ENCODE data around the gene PHYH. TPM values are rescaled to one million over a fixed set of nuclear protein-coding genes. Genes with fewer than 3 reads are reported as not detected.

Gene PHYH
- total and polyA plus RNA-seq, 7 donors: 99.3 to 237 (median 184) TPM

DNA sequence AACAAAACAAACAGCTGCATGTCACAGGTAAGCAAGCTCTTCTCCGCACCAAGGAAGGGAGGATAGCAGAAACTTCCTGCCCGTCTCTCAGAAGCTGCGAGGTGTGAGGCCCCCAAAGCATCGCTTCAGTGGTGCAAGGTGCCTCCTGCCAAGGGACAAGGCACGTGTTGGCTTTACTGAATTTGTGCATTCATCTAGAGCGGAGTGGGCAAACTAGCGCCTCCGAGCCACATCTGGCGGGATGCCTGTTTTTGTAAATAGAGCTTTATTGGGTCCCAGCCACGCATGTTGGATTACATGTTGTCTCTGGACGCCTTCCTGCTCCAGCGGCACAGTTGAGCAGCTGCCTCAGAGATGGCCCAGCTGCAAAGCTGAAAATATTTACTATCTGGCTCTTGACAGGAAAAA lies 27.7 kb downstream of the PHYH start:
- no peaks in the 10 kb centered on the region for H3K36me3 ChIP-seq (ENCODE audit: insufficient read depth in 1 of 2, low read depth in 1 of 2)
- ATAC-seq (peak; percentile 77 to 91 (median 79)), DNase-seq (peak; percentile 48 to 78)
- H3K27me3 ChIP-seq (ENCODE audit: insufficient read depth in 3 of 3, low read length in 2 of 3): no peaks in the 10 kb centered on the region
- TF ChIP-seq, protein P1, sequence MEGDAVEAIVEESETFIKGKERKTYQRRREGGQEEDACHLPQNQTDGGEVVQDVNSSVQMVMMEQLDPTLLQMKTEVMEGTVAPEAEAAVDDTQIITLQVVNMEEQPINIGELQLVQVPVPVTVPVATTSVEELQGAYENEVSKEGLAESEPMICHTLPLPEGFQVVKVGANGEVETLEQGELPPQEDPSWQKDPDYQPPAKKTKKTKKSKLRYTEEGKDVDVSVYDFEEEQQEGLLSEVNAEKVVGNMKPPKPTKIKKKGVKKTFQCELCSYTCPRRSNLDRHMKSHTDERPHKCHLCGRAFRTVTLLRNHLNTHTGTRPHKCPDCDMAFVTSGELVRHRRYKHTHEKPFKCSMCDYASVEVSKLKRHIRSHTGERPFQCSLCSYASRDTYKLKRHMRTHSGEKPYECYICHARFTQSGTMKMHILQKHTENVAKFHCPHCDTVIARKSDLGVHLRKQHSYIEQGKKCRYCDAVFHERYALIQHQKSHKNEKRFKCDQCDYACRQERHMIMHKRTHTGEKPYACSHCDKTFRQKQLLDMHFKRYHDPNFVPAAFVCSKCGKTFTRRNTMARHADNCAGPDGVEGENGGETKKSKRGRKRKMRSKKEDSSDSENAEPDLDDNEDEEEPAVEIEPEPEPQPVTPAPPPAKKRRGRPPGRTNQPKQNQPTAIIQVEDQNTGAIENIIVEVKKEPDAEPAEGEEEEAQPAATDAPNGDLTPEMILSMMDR (IDR thresholded peaks at IDR 0.05): no peak
- peak overlapping the region; percentile 28 for H3K4me3 ChIP-seq
- intact Hi-C loops (cut with DNase I): no loop called here
- 15 to 25% (median 20%) methylated on average over 12 of the region's 12 CpGs for WGBS, 3 donors
- H3K27ac ChIP-seq: no peak overlapping the region
- peaks cover 15% of the 10 kb centered on the region for H3K4me1 ChIP-seq
- no peaks in the 10 kb centered on the region for H3K9me3 ChIP-seq

DNA sequence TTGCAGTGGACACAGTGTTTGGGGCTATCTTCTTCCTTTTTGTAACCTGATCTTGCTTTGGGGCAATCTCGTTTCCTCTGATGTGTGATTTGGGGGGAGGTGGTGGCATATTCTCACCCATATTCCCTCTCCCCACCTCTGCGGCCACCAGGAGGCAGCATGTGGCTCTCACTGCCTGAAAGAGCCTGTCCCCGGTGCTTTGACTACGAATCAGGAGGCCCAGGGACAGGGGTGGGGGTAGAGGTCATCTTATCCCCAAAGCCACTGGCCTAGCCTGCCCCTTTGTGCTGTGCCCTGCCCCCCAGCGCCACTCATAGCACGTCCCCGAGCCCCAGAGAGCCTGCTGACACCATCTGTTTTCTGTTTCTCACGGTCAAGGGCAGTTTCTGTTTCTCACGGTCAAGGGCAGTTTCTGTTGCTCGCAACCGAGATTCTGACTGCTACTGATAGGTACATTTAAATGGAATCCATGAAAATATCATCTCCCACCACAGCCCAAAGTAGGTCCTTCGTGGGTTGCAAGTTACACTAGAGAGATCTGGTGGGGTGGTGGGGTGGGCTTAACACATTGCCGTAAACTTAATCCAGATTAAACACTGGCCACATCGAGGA lies 28.2 kb downstream of the PHYH start:
- H3K27me3 ChIP-seq (ENCODE audit: insufficient read depth in 3 of 3, low read length in 2 of 3): no peaks in the 10 kb centered on the region

DNA sequence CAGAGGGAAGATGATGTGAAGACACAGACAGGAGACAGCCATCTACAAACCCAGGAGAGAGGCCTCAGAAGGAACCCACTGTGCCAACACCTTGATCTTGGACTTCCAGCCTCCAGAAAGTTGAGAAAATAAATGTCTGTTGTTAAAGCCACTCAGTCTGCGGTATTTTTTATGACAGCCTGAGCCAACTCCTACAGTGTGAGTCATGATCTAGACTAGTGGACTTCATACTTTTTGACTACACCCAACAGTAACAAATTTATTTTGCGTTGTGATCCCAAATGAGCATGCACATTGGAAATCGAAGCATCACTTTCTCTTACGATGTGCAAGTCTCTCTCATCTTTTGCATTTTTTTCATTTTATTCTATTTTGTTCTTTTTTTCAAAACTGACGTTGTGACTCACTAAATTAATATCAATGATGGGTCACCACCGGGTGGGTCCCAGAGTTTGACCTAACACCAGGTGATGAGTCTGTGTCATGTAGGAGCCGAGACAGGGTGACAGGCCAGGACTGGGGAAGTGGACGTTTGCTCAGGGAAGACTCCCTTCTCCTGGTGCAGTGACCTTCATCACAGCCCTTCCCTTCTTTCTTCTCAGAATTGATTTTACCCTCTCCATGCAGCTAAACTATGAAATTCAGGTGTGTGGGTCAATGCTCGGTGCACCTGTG lies 28.9 kb downstream of the PHYH start:
- ATAC-seq: peak in 1 of 4 donors; percentile 15
- Histone ChIP-seq H3K9me3 (no peaks in the 10 kb centered on the region), H3K27me3 (ENCODE audit: insufficient read depth in 3 of 3, low read length in 2 of 3) (no peaks in the 10 kb centered on the region), H3K4me3 (no peak overlapping the region), H3K27ac (no peak overlapping the region), H3K36me3 (ENCODE audit: insufficient read depth in 1 of 2, low read depth in 1 of 2) (no peaks in the 10 kb centered on the region), H3K4me1 (peaks cover 15% of the 10 kb centered on the region)
- intact Hi-C loops (cut with DNase I): no loop called here
- no peak for DNase-seq
- TF ChIP-seq, protein P1 (IDR thresholded peaks at IDR 0.05): no peak
- WGBS, 3 donors: 79 to 83% (median 83%) methylated on average over 9 of the region's 9 CpGs

More for the DNA sequence above, 28.2 kb downstream of the PHYH start:
- intact Hi-C loops (cut with DNase I): no loop called here
- TF ChIP-seq, protein P1 (IDR thresholded peaks at IDR 0.05): peak; percentile 29
- H3K9me3 ChIP-seq: no peaks in the 10 kb centered on the region
- ATAC-seq (peak; percentile 43 to 80 (median 76)), DNase-seq (peak; percentile 36 to 63)
- H3K4me1 ChIP-seq: peaks cover 15% of the 10 kb centered on the region
- 23 to 41% (median 26%) methylated on average over 14 of the region's 14 CpGs for WGBS, 3 donors
- H3K4me3 ChIP-seq: peak overlapping the region; percentile 28
- no peaks in the 10 kb centered on the region for H3K36me3 ChIP-seq (ENCODE audit: insufficient read depth in 1 of 2, low read depth in 1 of 2)
- H3K27ac ChIP-seq: no peak overlapping the region

DNA sequence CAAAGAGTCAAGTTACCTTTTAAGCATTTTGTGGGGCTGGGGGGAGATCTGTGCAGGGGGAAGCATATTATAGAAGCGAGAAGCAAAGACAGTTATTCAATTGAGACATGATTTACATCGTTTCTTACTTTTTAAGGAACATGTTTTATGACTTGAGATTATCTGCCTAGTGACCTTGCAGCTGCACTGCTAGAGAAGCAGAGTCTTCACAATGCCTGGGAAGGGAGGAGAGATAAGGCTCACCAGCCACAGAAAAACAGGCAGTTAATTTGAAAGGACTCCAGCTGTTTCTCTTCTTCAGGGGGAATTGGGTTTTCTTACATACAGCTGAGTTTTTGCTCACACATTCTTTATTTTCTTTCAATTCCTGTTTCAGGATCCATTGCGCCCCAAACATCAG lies 31.0 kb downstream of the PHYH start:
- TF ChIP-seq, protein P1 (IDR thresholded peaks at IDR 0.05): no peak
- intact Hi-C loops (cut with DNase I): no loop called here
- WGBS, 3 donors: 36 to 69% (median 43%) methylated on average over 3 of the region's 3 CpGs
- no peaks in the 10 kb centered on the region for H3K36me3 ChIP-seq (ENCODE audit: insufficient read depth in 1 of 2, low read depth in 1 of 2)
- no peak overlapping the region for H3K27ac ChIP-seq
- DNase-seq: no peak
- H3K4me3 ChIP-seq: no peak overlapping the region
- ATAC-seq: no peak
- no peaks in the 10 kb centered on the region for H3K27me3 ChIP-seq (ENCODE audit: insufficient read depth in 3 of 3, low read length in 2 of 3)
- peaks cover 15% of the 10 kb centered on the region for H3K4me1 ChIP-seq
- no peaks in the 10 kb centered on the region for H3K9me3 ChIP-seq

Measured in psoas muscle (tissue), 8 donors.